ENCODE results near the gene ZCCHC2. TPM values are rescaled to one million over a fixed set of nuclear protein-coding genes. Genes with fewer than 3 reads are reported as not detected.

The ZCCHC2 gene
- total and polyA plus RNA-seq, 12 donors: 4.7 to 53.3 (median 18.0) TPM

- intact Hi-C loops (cut with DNase I): no loop called here
- DNase-seq: no peak
- Histone ChIP-seq H3K36me3 (replicated peaks in 1 of 2) (no peaks in the 10 kb centered on the region), H3K9me3 (replicated peaks in 1 of 3) (no peaks in the 10 kb centered on the region), H3K4me3 (peak overlapping the region in 1 of 4 donors; percentile 45), H3K4me1 (replicated peaks in 1 of 2) (peaks cover 0 to 12% of the 10 kb centered on the region in 2 donors), H3K27ac (no peak overlapping the region), H3K27me3 (no peaks in the 10 kb centered on the region)
- 62 to 80% (median 64%) methylated on average over 23 to 32 of the region's 32 CpGs for WGBS, 4 donors
- TF ChIP-seq POLR2A (IDR thresholded peaks at IDR 0.05) (no peak), CTCF (IDR thresholded peaks at IDR 0.05) (no peak)
Measured at GRCh38 chr18:62611453-62612288, 88.8 kb downstream of the ZCCHC2 start.

DNA sequence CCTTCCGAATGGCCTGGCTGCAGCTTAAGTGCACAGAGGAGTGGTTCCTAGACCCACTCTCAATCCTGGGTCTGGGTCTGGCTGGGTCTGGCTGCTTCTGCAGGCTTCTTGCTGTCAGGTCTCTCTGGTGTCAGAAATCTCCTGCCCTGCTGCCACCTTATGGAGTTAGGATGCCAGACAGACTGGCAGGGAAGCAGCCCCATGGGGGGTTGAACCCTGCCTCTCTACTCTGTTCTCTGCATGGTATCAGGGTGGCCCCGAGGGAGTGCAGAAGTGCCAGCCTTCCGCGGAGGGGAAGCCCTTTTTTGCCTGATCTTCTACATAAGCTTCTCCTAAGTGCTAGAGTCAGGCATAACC lies 89.4 kb downstream of the ZCCHC2 start:
- H3K27me3 ChIP-seq: no peaks in the 10 kb centered on the region
- H3K4me3 ChIP-seq: no peak overlapping the region
- no peaks in the 10 kb centered on the region for H3K9me3 ChIP-seq (replicated peaks in 1 of 3)
- DNase-seq: no peak
- 83 to 90% (median 86%) methylated on average over 3 to 4 of the region's 4 CpGs for WGBS, 4 donors
- no peak overlapping the region for H3K27ac ChIP-seq
- no peak for TF ChIP-seq CTCF (IDR thresholded peaks at IDR 0.05)
- no peak for TF ChIP-seq POLR2A (IDR thresholded peaks at IDR 0.05)
- peaks cover 0 to 12% of the 10 kb centered on the region in 2 donors for H3K4me1 ChIP-seq (replicated peaks in 1 of 2)
- intact Hi-C loops (cut with DNase I): no loop called here
- H3K36me3 ChIP-seq (replicated peaks in 1 of 2): no peaks in the 10 kb centered on the region

DNA sequence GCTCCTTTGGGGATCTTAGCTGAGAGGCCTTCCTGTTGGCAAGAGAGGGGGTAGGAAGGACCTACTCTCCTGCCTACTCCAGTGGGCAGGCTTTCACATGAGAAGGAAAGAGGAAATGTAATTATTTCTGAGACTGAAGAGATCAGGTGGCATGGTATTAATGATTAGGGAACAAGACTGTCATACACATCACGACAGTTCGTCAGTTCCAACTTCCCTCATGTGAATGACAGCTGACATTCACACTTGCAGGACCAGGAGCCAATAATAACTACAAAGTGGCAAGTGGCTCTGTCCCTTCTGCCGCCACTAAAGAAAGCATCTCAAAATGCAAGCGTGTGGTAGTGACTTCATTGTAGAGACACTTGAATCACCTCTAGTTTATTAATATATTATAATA lies 90.0 kb downstream of the ZCCHC2 start:
- H3K36me3 ChIP-seq (replicated peaks in 1 of 2): no peaks in the 10 kb centered on the region
- WGBS, 4 donors: 87 to 91% (median 87%) methylated on average over 4 of the region's 4 CpGs
- H3K4me3 ChIP-seq: no peak overlapping the region
- H3K9me3 ChIP-seq (replicated peaks in 1 of 3): no peaks in the 10 kb centered on the region
- no peaks in the 10 kb centered on the region for H3K27me3 ChIP-seq
- intact Hi-C loops (cut with DNase I): no loop called here
- no peak overlapping the region for H3K27ac ChIP-seq
- H3K4me1 ChIP-seq (replicated peaks in 1 of 2): peaks cover 0 to 12% of the 10 kb centered on the region in 2 donors
- TF ChIP-seq POLR2A (IDR thresholded peaks at IDR 0.05): no peak
- no peak for TF ChIP-seq CTCF (IDR thresholded peaks at IDR 0.05)
- no peak for DNase-seq

DNA sequence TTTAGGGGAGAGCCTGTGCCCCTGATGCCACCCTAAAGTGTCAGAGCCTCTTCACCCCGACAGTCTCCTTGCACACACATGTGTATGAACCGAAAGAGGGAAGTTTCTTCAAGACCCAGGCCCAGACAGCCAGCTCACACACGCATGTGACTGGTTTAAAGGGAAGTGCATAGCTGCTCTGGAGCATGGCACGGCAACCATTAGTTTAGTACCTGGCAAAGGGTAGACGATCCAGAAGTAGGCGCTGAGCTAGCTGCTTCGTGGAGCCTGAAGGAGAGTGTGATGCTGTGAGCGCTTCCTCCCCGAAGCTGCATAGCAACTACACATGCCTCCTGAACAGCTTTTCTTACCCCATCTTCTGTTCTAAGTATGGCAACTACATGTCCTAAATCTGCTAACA lies 91.7 kb downstream of the ZCCHC2 start:
- no peaks in the 10 kb centered on the region for H3K27me3 ChIP-seq
- intact Hi-C loops (cut with DNase I): no loop called here

More for the DNA sequence above, 91.7 kb downstream of the ZCCHC2 start:
- TF ChIP-seq CTCF (IDR thresholded peaks at IDR 0.05) (no peak), POLR2A (IDR thresholded peaks at IDR 0.05) (no peak)
- WGBS, 4 donors: 69 to 79% (median 73%) methylated on average over 9 of the region's 9 CpGs
- Histone ChIP-seq H3K4me1 (replicated peaks in 1 of 2) (peaks cover 0 to 12% of the 10 kb centered on the region in 2 donors), H3K36me3 (replicated peaks in 1 of 2) (no peaks in the 10 kb centered on the region), H3K27ac (no peak overlapping the region), H3K9me3 (replicated peaks in 1 of 3) (no peaks in the 10 kb centered on the region), H3K4me3 (no peak overlapping the region)
- no peak for DNase-seq
